Measurements from ENCODE around the gene FYB1. TPM values are rescaled to one million over a fixed set of nuclear protein-coding genes. Genes with fewer than 3 reads are reported as not detected.

FYB1 gene
- total and polyA plus RNA-seq, 2 donors (not counting 1 experiment from before 2014, with no cell fraction given), result 1.3 to 1.4 TPM

GRCh38 chr5:39118638-39119037, 100.7 kb downstream of the FYB1 start:
- peaks cover 11% of the 10 kb centered on the region for H3K27me3 Mint-ChIP-seq
- H2AFZ ChIP-seq (ENCODE audit: insufficient read depth, low read depth, low read length, poor library complexity, severe bottlenecking), result no peak overlapping the region
- TF ChIP-seq CTCF (IDR thresholded peaks at IDR 0.05) (no peak), EZH2 (IDR thresholded peaks at IDR 0.05; ENCODE audit: borderline replicate concordance, insufficient read depth, low read depth, low read length, poor library complexity, severe bottlenecking) (no peak)
- ChIA-PET CTCF (interaction anchor here (1.3 kb wide), 1 partner anchor 38 kb away, joined by 3 read pairs; no protein-coding TSS in a partner anchor), POLR2A (interaction anchor here (0.6 kb wide), 1 partner anchor 152 kb away, joined by 4 read pairs; no protein-coding TSS in a partner anchor)
- no peaks in the 10 kb centered on the region for H3K4me1 Mint-ChIP-seq
- H3K27ac Mint-ChIP-seq, result no peak overlapping the region
- H3K27me3 ChIP-seq (replicated peaks in 1 of 4; ENCODE audit: control extremely low read depth in 1 of 4, control insufficient read depth in 3 of 4, insufficient read depth in 4 of 4, low read length in 3 of 4), result peaks cover 0 to 2% (median 0%) of the 10 kb centered on the region in 4 experiments
- no peak for DNase-seq
- H3K9me3 ChIP-seq (ENCODE audit: control extremely low read depth in 1 of 3, control insufficient read depth in 2 of 3, insufficient read depth in 1 of 3, low read length in 2 of 3), result no peaks in the 10 kb centered on the region
- H3K27ac ChIP-seq (ENCODE audit: low read length in 2 of 2), result no peak overlapping the region
- H3K4me1 ChIP-seq (ENCODE audit: control insufficient read depth in 2 of 2, insufficient read depth in 2 of 2, low read length in 2 of 2), result no peaks in the 10 kb centered on the region
- H3K9me3 Mint-ChIP-seq (ENCODE audit: insufficient read depth), result no peaks in the 10 kb centered on the region
- no peak overlapping the region for H3K4me3 Mint-ChIP-seq
- no peaks in the 10 kb centered on the region for H4K20me1 ChIP-seq (ENCODE audit: control insufficient read depth, insufficient read depth, low read length, poor library complexity, severe bottlenecking)
- H3K79me2 ChIP-seq (ENCODE audit: control insufficient read depth, insufficient read depth, low read length), result no peaks in the 10 kb centered on the region
- intact Hi-C loops (cut with micrococcal nuclease), result no loop called here
- WGBS (ENCODE audit: insufficient coverage), result no CpG with 5 or more reads among the region's 2 CpGs
- ATAC-seq (ENCODE audit: low read depth), result no peak
- H3K4me2 ChIP-seq (replicated peaks; ENCODE audit: low read depth, low read length, poor library complexity, severe bottlenecking), result no peak overlapping the region
- H3K9ac ChIP-seq (ENCODE audit: low read length), result no peak overlapping the region
- no peaks in the 10 kb centered on the region for H3K36me3 ChIP-seq (replicated peaks in 1 of 2; ENCODE audit: control extremely low read depth in 1 of 2, control insufficient read depth in 1 of 2, extremely low read depth in 1 of 2, insufficient read depth in 2 of 2, low read length in 1 of 2)
- H3K4me3 ChIP-seq (ENCODE audit: control extremely low read depth in 1 of 5, extremely low read depth in 1 of 5, insufficient read depth in 1 of 5, low read depth in 2 of 5, low read length in 4 of 5), result no peak overlapping the region

GRCh38 chr5:39117401-39117800, 102.0 kb downstream of the FYB1 start:
- Mint-ChIP-seq H3K4me1 (no peaks in the 10 kb centered on the region), H3K9me3 (ENCODE audit: insufficient read depth) (no peaks in the 10 kb centered on the region), H3K27ac (no peak overlapping the region), H3K4me3 (no peak overlapping the region), H3K27me3 (peaks cover 4% of the 10 kb centered on the region)
- H4K20me1 ChIP-seq (ENCODE audit: control insufficient read depth, insufficient read depth, low read length, poor library complexity, severe bottlenecking), result no peaks in the 10 kb centered on the region
- no peak for ATAC-seq (ENCODE audit: low read depth)
- no peaks in the 10 kb centered on the region for H3K9me3 ChIP-seq (ENCODE audit: control extremely low read depth in 1 of 3, control insufficient read depth in 2 of 3, insufficient read depth in 1 of 3, low read length in 2 of 3)
- H3K36me3 ChIP-seq (replicated peaks in 1 of 2; ENCODE audit: control extremely low read depth in 1 of 2, control insufficient read depth in 1 of 2, extremely low read depth in 1 of 2, insufficient read depth in 2 of 2, low read length in 1 of 2), result no peaks in the 10 kb centered on the region
- H3K27ac ChIP-seq (ENCODE audit: low read length in 2 of 2), result no peak overlapping the region
- no peak overlapping the region for H3K4me2 ChIP-seq (replicated peaks; ENCODE audit: low read depth, low read length, poor library complexity, severe bottlenecking)
- no peak for DNase-seq
- H3K9ac ChIP-seq (ENCODE audit: low read length), result no peak overlapping the region
- POLR2A ChIA-PET, result no interaction called here
- no peak overlapping the region for H3K4me3 ChIP-seq (ENCODE audit: control extremely low read depth in 1 of 5, extremely low read depth in 1 of 5, insufficient read depth in 1 of 5, low read depth in 2 of 5, low read length in 4 of 5)
- WGBS (ENCODE audit: insufficient coverage), result 88% methylated on average over 1 of the region's 2 CpGs
- H3K27me3 ChIP-seq (replicated peaks in 1 of 4; ENCODE audit: control extremely low read depth in 1 of 4, control insufficient read depth in 3 of 4, insufficient read depth in 4 of 4, low read length in 3 of 4), result peaks cover 0 to 2% (median 0%) of the 10 kb centered on the region in 4 experiments
- TF ChIP-seq EZH2 (IDR thresholded peaks at IDR 0.05; ENCODE audit: borderline replicate concordance, insufficient read depth, low read depth, low read length, poor library complexity, severe bottlenecking) (no peak), CTCF (IDR thresholded peaks at IDR 0.05) (no peak)
- no peak overlapping the region for H2AFZ ChIP-seq (ENCODE audit: insufficient read depth, low read depth, low read length, poor library complexity, severe bottlenecking)
- no peaks in the 10 kb centered on the region for H3K79me2 ChIP-seq (ENCODE audit: control insufficient read depth, insufficient read depth, low read length)
- intact Hi-C loops (cut with micrococcal nuclease), result no loop called here
- CTCF ChIA-PET, result interaction anchor here (1.3 kb wide), 1 partner anchor 37 kb away, joined by 3 read pairs; no protein-coding TSS in a partner anchor
- H3K4me1 ChIP-seq (ENCODE audit: control insufficient read depth in 2 of 2, insufficient read depth in 2 of 2, low read length in 2 of 2), result no peaks in the 10 kb centered on the region

Data from B cell (primary cell).